Measurements from ENCODE around the gene SLC34A1. TPM values are rescaled to one million over a fixed set of nuclear protein-coding genes. Genes with fewer than 3 reads are reported as not detected.

SLC34A1 gene
- total RNA-seq, 1 donor from 2014 or later = not detected

DNA sequence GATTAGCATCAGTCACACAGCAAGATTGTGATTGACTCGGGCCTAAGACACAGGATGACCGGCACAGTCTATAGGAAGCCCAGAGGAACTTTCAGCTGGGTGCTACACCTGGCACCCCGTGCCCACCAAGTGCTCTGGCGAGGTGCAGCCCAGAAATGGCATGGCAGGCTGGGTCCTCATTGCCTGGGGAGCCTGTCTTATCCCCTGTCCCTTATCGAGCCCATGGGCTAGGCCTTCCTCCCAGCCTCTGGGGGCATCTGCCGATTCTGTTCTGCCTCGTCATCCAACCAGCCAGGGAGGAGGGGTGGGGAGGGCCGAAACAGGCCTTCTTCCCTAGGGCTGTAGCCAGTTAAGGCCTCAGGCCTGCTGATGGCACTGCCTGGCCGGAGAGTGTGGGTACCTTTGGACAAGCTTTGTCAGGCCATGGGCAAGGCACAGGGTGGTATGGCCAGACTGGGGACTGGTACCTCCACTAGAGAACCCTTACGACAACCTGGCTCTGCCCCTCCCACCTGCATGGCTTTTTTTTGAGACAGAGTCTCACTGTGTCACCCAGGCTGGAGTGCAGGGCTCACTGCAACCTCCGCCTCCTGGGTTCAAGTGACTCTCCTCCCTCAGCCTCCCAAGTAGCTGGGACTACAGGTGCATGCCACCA, 43.8 kb downstream of the SLC34A1 start:
- H3K4me3 Mint-ChIP-seq = peak overlapping the region; percentile 88
- ATAC-seq (ENCODE audit: low read depth) (no peak), DNase-seq (no peak)
- peaks cover 74% of the 10 kb centered on the region for H3K4me1 Mint-ChIP-seq
- POLR2A ChIA-PET = interaction anchor here (0.8 to 12.5 kb wide), 7 partner anchors 9 to 126 kb away, joined by 4 to 296 read pairs (median 35); partner anchors contain the start of genes LMAN2 and PRR7
- peaks cover 20% of the 10 kb centered on the region for H3K36me3 Mint-ChIP-seq (ENCODE audit: low read depth)
- intact Hi-C loops (cut with micrococcal nuclease) = loop anchor here (2.0 to 5.0 kb wide), 3 partner anchors 23 to 1041 kb away; partner anchors contain the start of genes HIGD2A, NOP16 and RGS14
- TF ChIP-seq, protein P1, sequence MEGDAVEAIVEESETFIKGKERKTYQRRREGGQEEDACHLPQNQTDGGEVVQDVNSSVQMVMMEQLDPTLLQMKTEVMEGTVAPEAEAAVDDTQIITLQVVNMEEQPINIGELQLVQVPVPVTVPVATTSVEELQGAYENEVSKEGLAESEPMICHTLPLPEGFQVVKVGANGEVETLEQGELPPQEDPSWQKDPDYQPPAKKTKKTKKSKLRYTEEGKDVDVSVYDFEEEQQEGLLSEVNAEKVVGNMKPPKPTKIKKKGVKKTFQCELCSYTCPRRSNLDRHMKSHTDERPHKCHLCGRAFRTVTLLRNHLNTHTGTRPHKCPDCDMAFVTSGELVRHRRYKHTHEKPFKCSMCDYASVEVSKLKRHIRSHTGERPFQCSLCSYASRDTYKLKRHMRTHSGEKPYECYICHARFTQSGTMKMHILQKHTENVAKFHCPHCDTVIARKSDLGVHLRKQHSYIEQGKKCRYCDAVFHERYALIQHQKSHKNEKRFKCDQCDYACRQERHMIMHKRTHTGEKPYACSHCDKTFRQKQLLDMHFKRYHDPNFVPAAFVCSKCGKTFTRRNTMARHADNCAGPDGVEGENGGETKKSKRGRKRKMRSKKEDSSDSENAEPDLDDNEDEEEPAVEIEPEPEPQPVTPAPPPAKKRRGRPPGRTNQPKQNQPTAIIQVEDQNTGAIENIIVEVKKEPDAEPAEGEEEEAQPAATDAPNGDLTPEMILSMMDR (IDR thresholded peaks at IDR 0.05) = no peak
- CTCF ChIA-PET = interaction anchor here (1.2 to 7.2 kb wide), 4 partner anchors 17 to 38 kb away, joined by 4 to 53 read pairs (median 18); partner anchors contain the start of gene PRR7
- no peaks in the 10 kb centered on the region for H3K9me3 Mint-ChIP-seq
- H3K27ac Mint-ChIP-seq = peak overlapping the region; percentile 89
- no peaks in the 10 kb centered on the region for H3K27me3 Mint-ChIP-seq

DNA sequence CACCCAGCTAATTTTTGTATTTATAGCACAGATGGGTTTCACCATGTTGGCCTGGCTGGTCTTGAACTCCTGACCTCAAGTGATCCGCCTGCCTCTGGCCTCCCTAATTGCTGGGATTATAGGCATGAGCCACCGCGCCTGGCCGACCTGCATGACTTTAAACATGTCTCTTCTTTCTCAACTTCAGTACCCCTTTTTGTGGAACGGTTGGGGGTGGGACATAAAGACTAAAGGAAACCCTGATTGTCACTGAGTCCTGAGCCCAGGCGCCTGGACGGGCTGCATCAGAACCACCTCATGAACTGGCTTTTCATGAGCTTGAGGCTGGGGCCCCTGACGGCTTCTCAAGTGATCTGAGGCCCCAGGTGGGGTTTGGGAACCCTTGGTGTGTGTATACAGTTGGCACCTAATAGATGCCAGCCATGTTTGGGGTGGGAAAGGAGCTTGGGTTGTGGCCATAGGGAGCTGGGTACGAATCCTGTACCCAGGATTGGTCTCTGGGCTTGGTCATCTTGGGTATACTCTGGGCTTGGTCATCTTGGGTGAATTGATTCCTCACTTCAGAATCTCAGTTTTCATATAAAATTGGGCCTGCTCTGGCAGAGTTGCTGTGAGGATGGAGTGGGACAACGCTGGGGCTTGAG, 44.5 kb downstream of the SLC34A1 start:
- H3K4me3 Mint-ChIP-seq = peak overlapping the region; percentile 88
- H3K9me3 Mint-ChIP-seq = no peaks in the 10 kb centered on the region
- ChIA-PET CTCF (interaction anchor here (2.7 to 7.2 kb wide), 3 partner anchors 16 to 38 kb away, joined by 8 to 53 read pairs (median 29); partner anchors contain the start of gene PRR7), POLR2A (interaction anchor here (0.7 to 12.5 kb wide), 10 partner anchors 17 to 698 kb away, joined by 3 to 296 read pairs (median 5); partner anchors contain the start of genes LMAN2, PDLIM7 and PRR7)
- DNase-seq (no peak), ATAC-seq (ENCODE audit: low read depth) (no peak)
- H3K27ac Mint-ChIP-seq = peak overlapping the region; percentile 89
- H3K4me1 Mint-ChIP-seq = peaks cover 78% of the 10 kb centered on the region
- H3K36me3 Mint-ChIP-seq (ENCODE audit: low read depth) = peaks cover 25% of the 10 kb centered on the region
- no peaks in the 10 kb centered on the region for H3K27me3 Mint-ChIP-seq
- TF ChIP-seq, protein P1 (IDR thresholded peaks at IDR 0.05) = no peak
- intact Hi-C loops (cut with micrococcal nuclease) = loop anchor here (5.0 kb wide), 1 partner anchor 1041 kb away; the partner anchor contains the start of genes HIGD2A and NOP16

DNA sequence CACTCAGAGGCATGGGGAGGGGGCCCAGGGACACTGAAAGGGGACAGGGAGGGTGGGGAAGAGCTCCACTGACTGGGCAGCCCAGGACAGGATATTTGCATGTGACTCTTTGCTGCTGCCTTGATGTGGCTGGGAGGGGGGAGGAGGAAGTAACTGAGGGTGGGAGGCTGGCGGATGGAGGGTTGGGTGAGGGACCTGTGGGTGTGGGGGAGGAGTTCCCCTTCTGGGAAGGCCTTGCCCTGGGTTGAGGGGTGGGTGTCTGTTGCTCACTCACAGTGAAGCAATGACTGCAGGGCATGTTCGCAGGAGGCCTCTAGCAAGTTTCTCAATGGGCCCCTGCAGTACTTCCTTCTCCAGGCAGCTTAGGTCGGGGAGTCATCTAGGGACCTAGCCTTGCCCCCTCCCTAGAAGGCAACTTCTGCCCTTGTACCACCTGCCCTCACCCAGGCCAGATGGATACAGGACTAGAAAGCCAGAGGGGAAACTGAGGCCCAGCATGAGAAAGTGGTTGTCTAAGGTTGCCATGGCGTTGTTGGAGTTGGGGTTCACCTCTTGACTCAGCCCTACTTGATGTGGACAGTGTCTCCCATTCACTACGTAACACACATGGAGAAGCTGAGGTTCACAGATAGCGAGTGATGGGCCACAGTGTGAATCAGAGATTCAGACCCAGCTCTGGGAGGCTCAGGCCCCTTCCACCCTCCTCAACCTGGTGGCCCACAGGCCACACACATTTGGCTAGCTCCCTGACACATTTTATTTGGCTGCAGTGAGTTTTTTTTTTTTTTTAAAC, 45.2 kb downstream of the SLC34A1 start:
- peaks cover 31% of the 10 kb centered on the region for H3K36me3 Mint-ChIP-seq (ENCODE audit: low read depth)
- ChIA-PET CTCF (interaction anchor here (3.0 to 7.2 kb wide), 3 partner anchors 15 to 25 kb away, joined by 20 to 53 read pairs (median 29); partner anchors contain the start of gene PRR7), POLR2A (interaction anchor here (0.6 to 12.5 kb wide), 10 partner anchors 16 to 698 kb away, joined by 3 to 296 read pairs (median 5); partner anchors contain the start of genes LMAN2, PDLIM7 and PRR7)
- H3K27ac Mint-ChIP-seq = peak overlapping the region; percentile 89
- H3K27me3 Mint-ChIP-seq = no peaks in the 10 kb centered on the region
- intact Hi-C loops (cut with micrococcal nuclease) = loop anchor here (5.0 kb wide), 1 partner anchor 1042 kb away; the partner anchor contains the start of genes HIGD2A and NOP16
- peaks cover 80% of the 10 kb centered on the region for H3K4me1 Mint-ChIP-seq
- TF ChIP-seq, protein P1 (IDR thresholded peaks at IDR 0.05) = no peak
- peak overlapping the region; percentile 88 for H3K4me3 Mint-ChIP-seq
- no peaks in the 10 kb centered on the region for H3K9me3 Mint-ChIP-seq
- ATAC-seq (ENCODE audit: low read depth) = peak; percentile 15
- peak; percentile 49 for DNase-seq

DNA sequence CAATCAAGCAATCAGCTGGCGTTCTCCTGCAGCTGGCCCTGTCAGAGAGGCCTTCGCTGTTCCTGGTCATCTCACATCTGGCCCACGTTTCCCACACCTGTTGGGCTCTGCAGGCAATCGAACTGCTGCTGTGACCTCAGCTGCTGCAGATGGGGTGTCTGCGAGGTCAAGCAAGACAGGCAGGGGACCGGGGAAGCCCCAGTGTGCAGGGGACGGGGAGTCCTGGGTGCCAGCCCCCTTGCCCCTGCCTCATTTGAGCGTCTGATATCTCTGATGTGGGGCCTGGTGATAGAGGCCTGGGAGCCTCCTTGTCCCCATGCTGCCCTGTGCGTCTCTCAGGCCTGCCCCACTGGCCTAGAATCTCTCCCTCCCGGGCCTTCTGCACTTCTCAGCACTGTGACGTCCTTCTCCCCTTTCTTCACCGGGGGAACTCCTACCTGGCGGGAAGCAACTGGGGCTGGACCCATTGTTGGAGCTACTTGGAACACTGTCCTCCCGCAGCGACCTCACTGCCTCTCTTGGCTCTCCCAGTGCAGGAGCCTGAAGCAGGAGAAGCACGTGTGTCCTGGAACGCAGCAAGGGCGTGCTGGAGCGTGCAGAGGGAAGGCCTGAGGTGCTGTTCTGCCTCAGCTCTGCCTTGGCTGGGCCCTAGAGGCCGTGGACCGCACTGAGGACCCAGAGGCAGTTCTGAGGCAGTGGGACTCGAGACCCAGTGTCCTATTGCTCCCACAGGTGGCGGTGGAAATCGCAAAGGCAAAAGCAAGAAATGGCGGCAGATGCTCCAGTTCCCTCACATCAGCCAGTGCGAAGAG, 46.1 kb downstream of the SLC34A1 start:
- intact Hi-C loops (cut with micrococcal nuclease) = no loop called here
- peak overlapping the region; percentile 89 for H3K27ac Mint-ChIP-seq
- ChIA-PET POLR2A (interaction anchor here (0.9 to 12.5 kb wide), 7 partner anchors 15 to 79 kb away, joined by 3 to 296 read pairs (median 14); partner anchors contain the start of genes LMAN2, PDLIM7 and PRR7), CTCF (interaction anchor here (1.3 to 7.2 kb wide), 5 partner anchors 14 to 41 kb away, joined by 3 to 53 read pairs (median 24); partner anchors contain the start of gene PRR7)
- H3K4me3 Mint-ChIP-seq = peak overlapping the region; percentile 88
- ATAC-seq (ENCODE audit: low read depth) (no peak), DNase-seq (no peak)
- no peaks in the 10 kb centered on the region for H3K9me3 Mint-ChIP-seq
- H3K36me3 Mint-ChIP-seq (ENCODE audit: low read depth) = peaks cover 36% of the 10 kb centered on the region
- peaks cover 80% of the 10 kb centered on the region for H3K4me1 Mint-ChIP-seq
- H3K27me3 Mint-ChIP-seq = no peaks in the 10 kb centered on the region
- TF ChIP-seq, protein P1 (IDR thresholded peaks at IDR 0.05) = no peak
